Body of pancreas (tissue), 4 donors: Measurements from ENCODE around the gene AK4.
A peak's percentile ranks its signal among the peaks of the same experiment; 100 is the strongest.

ENCODE experiments used
- POLR2A ChIP-seq, 3 donors: fragments of 450-650 bp; IDR thresholded peaks; one replicate each; pipeline ENCODE4 v1.6.1; 2016; ENCODE audit warnings: antibody characterized with exemption in 3 of 3, mild to moderate bottlenecking in 2 of 3
- TF ChIP-seq, protein P1 (sequence below), 7 experiments: fragments of 450-650 bp in 4 of 7; fragments of 200-600 bp in 3 of 7; sonication (generic) in 3 of 7; IDR thresholded peaks; one replicate each; pipeline ENCODE4 v1.5.1; 2016 to 2019; ENCODE audit warnings: antibody characterized with exemption in 7 of 7

DNA sequence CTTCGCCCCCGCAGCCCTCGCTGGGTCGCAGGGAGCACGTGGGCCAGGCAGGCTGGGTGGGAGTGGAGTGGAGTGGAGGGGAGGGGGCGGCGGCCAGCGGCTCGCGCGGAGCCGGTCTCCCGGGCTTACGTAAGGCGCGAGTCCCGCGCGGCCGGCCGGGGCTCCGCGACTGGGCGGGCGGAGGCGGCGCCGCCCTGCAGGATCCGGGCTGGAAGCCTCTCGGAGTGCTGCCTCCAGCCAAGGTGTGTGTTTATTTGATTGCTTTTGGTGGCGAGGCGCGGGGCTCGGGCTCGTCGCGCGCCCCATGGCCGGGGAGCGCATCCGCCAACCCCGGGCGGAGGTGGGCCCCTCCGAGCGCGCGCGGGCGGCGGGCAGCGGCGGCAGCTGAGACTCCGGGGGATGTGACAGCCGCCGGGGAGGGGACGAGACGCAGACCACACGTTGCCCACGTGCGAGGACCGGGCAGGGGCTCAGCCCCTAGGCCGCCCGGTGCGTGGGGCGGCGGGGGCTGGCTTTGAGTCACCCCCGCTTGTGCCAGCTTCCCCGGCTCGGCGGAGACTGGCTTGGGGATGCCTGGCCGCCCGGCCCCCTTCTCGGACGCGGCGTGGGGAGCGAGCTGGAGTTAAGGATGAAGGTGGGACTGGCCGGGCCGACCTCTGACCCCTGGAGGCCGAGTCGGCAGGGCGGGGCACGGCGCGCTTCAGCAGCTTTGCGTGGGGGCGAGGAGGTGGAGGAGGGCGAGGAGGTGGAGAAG, 402 bp upstream of the AK4 start:
- TF ChIP-seq, protein P1, sequence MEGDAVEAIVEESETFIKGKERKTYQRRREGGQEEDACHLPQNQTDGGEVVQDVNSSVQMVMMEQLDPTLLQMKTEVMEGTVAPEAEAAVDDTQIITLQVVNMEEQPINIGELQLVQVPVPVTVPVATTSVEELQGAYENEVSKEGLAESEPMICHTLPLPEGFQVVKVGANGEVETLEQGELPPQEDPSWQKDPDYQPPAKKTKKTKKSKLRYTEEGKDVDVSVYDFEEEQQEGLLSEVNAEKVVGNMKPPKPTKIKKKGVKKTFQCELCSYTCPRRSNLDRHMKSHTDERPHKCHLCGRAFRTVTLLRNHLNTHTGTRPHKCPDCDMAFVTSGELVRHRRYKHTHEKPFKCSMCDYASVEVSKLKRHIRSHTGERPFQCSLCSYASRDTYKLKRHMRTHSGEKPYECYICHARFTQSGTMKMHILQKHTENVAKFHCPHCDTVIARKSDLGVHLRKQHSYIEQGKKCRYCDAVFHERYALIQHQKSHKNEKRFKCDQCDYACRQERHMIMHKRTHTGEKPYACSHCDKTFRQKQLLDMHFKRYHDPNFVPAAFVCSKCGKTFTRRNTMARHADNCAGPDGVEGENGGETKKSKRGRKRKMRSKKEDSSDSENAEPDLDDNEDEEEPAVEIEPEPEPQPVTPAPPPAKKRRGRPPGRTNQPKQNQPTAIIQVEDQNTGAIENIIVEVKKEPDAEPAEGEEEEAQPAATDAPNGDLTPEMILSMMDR (IDR thresholded peaks at IDR 0.05): no peak
- peak in 1 of 3 donors; percentile 15 for TF ChIP-seq POLR2A (IDR thresholded peaks at IDR 0.05)
